GM18520 (cell line): Measurements from ENCODE around the gene TM9SF1.

ENCODE experiments used
- ATAC-seq: cut with Tn5 transposase; IDR thresholded peaks from one replicate; pipeline ENCODE4 v1.9.1; 2021; ENCODE audit not compliant: unreplicated experiment

TM9SF1 gene, protein sequence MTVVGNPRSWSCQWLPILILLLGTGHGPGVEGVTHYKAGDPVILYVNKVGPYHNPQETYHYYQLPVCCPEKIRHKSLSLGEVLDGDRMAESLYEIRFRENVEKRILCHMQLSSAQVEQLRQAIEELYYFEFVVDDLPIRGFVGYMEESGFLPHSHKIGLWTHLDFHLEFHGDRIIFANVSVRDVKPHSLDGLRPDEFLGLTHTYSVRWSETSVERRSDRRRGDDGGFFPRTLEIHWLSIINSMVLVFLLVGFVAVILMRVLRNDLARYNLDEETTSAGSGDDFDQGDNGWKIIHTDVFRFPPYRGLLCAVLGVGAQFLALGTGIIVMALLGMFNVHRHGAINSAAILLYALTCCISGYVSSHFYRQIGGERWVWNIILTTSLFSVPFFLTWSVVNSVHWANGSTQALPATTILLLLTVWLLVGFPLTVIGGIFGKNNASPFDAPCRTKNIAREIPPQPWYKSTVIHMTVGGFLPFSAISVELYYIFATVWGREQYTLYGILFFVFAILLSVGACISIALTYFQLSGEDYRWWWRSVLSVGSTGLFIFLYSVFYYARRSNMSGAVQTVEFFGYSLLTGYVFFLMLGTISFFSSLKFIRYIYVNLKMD

DNA sequence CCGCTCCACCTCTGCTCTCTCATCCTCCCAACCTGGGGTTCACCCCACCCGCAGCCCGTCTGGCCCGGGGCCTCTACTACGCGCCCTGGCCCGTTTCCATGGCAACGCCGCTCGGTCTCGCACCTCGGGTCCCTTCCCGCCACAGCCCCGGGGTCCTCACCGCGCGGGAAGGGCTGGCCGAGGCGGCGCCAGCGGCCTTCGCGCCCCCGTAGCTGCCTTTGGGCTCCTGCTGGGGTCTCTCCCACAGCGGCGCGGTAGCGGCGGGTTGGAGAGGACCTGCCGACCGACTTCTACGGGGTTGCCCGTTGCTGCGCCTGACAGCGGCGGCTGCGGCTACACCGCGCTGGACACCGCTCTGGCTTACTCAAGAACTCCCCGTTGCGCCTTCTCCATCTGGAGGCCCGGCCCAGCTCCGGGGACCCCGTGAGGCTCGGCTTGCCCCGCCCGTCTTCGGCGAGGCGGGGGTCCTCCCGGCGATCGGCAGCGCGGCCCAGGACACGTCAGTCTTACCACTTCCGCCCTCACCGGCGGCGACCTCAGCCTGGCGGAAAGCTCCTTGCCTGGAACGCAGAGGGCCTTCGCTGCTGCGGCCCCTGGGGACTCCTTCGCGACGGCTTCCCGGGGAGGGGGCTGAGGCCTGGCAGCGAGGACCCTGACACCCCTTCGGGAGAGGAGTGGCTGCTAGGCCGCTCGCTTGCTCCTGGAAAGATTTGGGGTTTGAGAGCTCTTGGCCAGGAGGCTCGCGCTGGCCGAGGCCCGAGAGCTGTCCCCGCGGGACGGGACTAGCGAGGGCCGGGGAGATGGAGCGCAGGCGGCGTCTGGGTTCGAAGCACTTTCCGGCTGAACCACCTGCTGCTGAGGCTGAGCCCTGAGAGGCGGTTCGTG, at the start of gene TM9SF1:
TSS of gene TM9SF1 (minus strand) at position 256 of the 885 bp plus-strand sequence. CDS start 422 bp downstream, outside the sequence.
- peak; percentile 78 for ATAC-seq

DNA sequence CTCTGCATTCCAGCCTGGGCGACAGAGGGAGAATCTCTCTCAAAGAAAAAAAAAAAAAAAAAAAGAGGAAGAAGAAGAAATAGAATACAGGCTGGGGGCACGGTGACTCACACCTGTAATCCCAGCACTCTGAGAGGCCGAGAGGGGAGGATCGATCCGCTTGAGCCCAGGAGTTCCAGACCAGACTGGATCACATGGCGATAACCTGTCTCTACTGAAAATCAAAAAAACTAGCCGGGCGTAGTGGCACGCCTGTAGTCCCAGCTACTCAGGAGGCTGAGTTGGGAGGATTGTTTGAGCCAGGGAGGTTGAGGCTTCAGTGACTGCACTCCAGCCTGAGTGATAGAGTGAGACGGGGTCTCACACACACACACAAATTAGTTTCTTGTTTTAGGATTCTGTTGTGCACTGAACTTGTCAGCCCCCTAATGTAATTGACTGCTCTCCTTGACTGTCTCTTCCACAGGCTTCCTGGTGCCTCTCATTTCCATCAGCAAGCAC, 48.1 kb upstream of the TM9SF1 start:
- ATAC-seq, result no peak

DNA sequence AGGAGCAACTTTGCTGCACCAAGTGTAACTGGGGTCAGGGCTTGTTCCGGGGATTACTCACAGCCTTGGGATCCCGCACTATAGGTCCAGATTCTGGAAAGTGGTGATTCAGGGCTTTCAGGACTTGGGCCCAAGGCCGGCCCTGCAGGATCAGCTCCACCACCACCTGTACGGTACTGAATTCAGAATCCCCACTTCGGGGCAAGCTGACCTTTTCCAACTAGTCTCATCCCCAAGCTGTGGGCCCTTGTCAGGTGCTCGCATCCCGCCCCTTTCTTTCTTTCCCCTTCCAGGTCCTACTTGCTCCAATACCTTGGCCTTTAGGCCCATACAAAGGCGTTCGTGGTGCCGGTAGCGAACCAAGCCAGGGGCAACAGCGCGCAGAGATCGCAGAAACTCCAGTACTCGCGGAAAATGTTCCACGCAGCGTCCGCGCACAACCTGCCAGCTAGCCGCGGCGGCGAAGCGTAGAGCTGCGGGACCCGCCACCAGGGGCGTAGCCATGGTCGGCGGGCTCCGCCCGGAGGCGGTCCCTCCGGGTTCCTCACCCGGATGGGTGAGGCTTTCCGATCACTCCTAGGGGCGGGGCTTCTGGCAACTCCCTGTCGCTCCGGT, 46.7 kb upstream of the TM9SF1 start:
- ATAC-seq, result peak; percentile 57

DNA sequence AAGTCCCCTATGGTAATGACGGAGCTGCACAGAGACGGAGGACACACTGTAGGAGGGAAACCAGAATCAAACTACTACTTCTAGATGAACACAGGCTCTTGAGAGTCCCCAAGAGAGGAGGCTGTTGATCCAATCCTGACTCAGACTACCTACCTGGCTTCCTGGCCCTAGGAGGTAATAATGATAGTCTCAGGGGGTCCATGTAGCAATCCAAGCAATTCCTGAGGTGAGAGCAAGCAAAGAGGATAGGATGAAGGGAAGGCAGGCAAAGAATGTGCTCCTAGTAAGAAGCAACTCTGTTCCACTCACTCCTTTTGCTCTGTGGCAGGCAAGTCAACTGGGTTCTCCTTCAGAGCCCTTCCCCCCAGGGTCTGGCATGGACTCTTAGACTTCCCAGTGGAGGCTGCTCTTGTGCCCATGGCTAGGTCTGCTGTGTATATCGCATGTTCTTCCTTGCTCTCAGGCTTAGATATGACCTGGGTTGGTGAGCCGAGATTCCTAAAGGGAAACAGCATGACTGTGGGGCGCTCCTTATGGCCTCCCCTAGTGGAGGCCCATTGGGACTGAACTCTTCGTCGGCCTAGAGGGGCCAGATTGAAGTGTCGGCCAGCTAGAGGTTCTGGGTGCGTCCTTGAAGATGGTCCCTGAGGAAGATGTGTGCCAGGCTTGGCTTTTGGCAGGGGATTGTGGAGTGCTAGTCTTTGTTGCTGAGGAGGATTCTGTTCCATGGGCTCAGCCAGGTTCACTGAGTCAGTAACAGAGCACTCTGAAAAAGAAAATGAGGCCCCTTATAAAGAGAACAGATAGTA, 45.1 kb upstream of the TM9SF1 start:
- no peak for ATAC-seq

DNA sequence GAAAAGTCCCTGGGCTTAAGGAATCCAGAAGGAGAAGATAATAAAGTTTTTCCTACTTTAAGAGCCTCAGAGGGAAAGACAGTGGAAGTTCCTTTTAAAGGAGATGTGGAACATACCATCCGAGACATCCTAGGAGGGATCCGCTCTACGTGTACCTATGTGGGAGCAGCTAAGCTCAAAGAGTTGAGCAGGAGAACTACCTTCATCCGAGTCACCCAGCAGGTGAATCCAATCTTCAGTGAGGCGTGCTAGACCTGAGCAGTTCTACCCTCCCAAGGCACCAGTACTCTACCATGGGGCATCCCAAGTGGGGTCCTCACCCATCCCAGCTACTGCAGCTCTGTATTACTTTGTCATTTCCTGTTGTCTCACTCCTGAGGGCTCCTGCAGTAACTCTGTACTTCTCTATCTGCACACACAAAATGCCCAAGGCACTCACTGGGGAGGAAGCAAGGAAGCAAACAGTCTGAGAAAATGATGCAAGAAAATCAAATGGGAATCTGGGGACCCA, 43.3 kb upstream of the TM9SF1 start:
- no peak for ATAC-seq

DNA sequence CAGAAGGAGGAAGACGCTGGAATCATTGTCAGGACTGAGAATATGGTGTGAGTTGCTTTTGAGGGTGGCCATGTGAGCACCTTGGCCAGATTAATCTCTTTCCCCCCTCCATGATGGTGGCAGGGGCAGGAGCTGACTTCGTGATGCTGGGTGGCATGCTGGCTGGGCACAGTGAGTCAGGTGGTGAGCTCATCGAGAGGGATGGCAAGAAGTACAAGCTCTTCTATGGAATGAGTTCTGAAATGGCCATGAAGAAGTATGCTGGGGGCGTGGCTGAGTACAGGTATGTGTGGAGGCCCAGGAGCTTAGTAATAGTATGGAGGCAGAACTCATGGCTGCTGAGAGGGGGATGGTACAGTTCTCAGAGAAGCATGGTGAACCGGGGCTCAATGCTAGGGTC, 42.9 kb upstream of the TM9SF1 start:
- ATAC-seq, result no peak

DNA sequence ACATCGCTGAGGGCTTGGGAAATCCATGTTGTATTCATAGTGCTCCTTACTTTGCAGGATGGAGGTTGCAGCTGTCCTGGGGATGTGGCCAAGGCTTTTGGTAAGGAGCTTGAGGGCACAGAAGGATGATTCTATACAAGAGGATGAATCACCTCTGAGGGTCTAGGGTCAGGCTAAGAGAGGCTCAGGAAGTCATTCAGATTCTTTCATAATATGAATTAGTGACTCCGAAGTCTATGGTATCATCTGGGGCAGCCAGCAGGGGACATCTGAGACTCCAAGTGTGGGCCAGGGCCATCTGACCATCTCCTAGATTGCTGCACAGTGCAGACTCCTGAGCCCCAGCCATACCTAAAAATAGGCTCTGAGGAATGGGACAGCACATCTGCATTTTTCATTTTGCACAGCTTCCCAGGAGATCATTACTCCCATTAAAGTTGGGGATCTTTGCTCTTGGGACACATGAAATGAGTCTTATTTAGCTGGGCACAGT, 42.3 kb upstream of the TM9SF1 start:
- ATAC-seq, result no peak

DNA sequence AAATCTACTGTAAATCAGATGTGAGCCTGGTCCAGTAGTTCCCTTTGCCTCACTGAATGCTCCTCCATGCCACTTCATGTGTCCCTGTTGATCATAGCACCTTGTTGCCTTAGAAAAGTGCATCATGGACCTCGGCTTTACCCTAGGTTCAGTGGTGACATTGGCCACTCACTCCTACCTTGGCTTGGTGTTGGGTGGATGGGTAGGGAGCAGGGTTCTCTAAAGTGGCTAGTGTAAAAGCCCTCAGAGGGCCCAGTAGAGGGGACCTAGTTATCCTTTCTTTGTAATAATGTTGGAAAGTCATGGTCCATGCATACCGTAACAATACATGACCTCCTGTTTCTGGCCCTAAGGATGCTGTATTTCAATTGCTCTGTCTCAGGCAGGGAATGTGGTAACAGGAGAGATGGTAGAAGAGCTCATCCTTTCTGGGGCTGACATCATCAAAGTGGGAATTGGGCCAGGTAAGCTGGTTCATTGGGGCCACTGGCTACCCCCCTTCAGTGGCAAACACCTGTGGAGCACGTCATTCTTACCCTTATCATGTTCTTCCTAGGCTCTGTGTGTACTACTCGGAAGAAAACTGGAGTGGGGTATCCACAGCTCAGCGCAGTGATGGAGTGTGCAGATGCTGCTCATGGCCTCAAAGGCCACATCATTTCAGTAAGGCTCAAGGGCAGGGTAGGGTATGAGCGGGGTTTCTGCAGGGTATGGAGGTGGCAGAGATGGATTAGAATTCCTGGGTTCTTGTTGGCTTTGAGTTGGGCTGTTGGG, 41.6 kb upstream of the TM9SF1 start:
- ATAC-seq, result no peak

DNA sequence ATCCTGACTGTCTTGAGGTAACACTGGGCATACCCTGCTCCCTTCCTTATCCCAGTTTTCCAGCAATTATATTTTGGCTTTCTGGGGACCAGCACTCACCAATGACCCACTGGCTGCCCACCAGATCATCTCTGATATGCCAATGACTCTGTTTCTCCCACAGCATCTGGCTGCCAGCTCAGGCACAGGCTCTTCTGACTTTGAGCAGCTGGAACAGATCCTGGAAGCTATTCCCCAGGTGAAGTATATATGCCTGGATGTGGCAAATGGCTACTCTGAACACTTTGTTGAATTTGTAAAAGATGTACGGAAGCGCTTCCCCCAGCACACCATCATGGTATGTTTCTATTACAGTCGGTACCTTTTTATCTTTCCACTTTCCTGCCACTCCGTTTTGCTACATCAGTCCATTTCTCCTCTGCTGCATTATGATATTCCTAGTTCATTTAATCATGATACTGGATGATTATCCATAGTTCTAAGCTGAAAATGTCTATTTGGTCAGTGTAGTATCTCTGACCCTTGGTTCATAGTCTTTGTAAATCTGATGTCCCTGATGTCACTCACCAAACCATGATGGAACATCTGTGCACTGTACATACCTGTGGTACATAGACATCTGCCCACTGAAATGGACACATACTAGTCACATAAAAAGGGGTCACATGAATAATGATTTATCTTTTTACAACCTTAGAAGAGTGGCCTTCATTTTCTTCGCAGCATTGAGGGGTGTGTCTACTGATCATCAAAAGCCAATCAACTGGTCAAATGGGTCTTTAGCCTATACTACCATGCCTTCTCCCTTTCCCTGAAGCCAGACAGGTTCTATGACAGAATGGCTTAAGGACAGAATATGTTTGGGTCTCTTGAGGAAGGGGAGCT, 40.8 kb upstream of the TM9SF1 start:
- no peak for ATAC-seq

DNA sequence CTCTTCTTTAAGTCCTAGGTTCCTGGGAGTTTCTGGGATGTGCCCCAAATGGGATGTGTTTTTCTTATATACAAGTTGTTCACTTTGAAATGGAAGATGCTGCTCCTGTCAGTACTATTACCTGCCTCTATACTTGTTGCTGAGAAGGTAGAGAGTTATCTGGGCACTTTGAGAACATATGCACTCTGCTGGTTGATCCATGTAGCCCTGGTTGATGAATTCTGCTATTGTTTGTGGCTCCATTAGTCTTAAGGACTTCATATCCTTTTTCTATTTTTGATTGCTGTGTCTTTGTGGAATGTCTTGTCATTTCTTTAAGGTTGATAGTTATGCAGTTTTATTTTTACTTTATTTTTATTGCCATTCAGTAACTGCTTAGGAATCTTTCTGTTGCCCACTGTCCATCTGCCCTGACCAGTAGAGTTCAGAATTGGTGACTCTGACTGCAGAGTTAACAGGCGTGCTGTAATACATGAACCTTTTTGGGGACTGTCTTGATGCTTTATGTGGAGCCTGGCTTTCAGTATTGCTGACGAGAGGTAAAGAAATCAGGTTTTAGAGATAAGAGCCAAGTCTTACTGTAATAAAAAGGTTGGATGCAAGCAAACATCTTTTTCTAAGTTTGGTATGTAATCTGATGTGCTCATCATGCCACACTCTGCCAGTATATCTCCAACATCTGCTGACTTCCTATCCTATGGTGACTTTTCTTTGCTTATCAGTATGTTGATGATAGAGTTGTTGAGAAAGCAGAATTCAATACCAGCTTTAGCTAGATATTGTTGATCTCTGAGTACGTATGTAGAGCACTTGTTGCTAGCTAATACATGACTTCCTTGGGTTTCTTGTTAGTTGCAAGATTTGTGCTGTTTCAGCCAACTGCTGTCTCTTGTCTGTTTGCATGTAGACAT, 39.1 kb upstream of the TM9SF1 start:
- ATAC-seq, result no peak

DNA sequence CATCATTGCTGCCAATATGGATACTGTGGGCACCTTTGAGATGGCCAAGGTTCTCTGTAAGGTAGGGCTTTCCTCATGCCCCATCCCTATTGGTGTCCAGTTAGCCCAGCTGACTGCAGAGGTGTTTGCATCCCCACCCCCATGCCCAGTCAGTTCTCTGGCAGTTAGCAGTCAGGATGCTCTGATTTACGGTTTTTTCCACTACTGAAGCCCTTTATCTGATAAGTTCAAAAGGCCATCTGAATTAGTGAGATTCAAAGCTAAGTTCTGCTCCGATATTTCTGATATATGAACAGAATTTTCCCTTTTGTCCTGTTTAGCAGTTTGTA, 38.3 kb upstream of the TM9SF1 start:
- ATAC-seq, result no peak

DNA sequence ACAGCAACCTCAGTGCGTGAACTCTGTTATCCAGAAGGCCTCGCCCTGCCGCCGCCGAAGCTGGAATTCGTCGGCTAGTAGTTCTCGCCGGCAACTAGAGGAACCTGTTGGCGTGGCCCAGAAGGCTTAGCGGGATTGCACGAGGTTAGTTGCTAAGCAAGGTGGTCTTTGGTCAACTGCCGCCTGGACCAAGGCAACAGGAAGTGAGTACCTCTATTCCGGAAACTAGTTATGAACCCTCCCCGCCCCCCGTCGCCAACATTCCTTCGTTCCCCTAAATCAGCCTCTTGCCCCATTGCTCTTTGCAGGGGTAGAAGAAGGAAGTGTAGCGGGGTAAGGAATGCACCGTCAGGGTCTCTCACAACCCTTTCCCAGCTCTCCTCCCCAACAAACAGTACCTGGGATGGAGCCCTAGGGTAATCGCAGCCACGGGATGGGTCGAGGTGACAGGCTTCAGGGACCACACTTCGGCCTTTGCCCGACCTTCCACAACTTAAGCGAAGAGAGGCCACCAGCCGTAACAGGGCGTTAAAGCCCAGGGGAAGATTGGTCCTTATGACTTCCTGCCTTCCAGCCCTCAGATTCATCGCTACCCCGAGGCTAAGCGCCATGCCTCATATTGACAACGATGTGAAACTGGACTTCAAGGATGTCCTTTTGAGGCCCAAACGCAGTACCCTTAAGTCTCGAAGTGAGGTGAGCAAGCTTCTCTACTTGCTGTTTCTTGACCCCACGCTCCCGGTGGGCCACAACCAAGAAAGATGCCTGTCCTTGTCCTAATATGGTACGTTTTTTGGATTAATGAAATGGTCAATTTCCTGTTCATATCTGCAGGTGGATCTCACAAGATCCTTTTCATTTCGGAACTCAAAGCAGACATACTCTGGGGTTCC, 37.6 kb upstream of the TM9SF1 start, which contains the start of gene GMPR2:
TSS of gene GMPR2 (plus strand) at position 285 of the 893 bp plus-strand sequence. CDS start at position 610, 325 bp downstream.
- peak; percentile 29 for ATAC-seq

DNA sequence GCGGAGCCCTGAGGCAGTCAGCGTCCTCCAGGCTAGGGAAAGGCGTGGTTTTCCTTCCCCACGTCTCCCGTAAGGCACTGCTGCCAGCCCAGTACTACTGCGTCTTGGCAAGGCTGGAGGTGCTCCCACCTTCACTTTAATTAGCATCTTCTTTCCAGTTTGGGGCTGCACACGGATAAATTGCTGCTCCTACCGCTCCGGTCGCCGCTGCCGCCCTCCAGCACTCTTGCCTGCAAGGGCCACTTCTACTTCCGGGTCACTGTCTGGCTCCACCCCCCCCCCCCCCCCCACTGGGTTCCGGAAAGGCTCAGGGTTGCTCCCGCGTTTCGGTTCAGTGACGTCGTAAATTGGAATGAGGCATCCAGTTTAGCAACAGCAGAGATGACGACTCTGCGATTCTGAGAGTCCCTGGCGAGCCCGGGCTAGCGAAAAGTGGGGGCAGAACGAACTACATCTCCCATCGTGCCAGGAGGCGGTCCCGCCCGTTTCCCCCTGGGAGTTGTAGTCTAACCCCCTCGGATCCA, 36.9 kb upstream of the TM9SF1 start, which contains the start of gene NEDD8:
TSS of gene NEDD8 (minus strand) at position 247 of the 524 bp plus-strand sequence. CDS start at position 147, 100 bp downstream.
- ATAC-seq, result peak; percentile 59

DNA sequence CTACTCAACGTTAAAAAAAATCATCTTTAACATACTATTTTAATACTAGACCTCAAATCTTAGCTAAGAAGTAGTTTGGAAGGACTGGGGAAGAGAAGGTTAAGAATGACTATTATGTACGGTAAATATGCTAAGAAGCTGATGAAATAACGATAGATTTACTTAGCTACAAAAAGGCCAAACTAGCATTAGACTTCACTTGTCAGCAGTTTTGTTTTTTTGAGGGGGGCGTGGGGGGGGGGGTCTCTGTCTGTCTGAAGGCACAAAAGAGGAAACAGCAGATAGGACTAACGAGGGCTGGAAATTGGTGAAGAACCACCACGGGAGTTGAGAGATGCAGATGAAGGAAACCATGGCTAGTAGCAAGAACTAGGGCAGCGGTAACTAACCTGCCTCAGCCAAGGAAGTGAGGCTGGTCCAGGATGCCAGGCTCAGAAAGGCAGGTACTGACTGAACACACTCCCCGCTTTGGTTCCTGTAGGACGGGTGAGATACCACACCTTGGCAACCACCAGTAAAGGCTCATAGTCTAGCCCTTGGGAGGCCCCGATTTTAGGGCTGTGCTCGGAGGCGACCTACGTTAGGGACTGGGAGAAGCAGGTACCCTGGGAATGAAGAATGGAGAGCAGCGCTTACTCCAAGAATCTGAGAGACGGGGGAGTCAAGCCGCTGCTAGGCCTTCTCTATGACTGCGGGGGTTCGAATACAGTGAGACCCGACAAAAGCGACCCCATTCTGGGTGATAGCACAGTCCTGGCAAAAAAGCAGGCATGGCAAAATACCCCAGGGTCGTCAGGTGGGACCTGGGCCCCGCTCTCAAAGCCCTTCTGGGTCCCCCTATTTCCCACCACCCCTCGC, 36.3 kb upstream of the TM9SF1 start:
- no peak for ATAC-seq

DNA sequence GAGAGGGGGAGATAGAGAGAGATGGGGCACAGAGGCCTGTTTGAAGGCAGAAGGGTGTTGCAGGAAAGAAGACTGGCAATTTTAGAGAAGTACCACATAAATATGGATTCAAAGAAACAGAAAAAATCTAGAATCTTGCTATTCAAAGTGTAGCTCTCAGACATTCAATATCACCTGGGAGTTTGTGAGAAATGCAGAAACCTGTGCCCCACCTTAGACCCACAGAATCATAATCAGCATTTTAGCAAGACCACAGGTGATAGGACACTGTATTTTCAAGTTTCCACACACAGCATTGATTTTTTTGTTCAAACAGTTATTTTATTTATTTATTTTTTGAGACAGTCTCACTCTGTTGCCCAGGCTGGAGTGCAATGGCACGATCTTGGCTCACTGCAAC, 33.7 kb upstream of the TM9SF1 start:
- ATAC-seq, result no peak
